ENCODE results near the gene MBOAT7.
"Not testable (repeated sequence)": the region's sequence is repeated elsewhere in the genome, so short reads cannot be mapped to it uniquely, and the experiment has no call there.

The MBOAT7 gene

GRCh38 chr19:54218259-54218658 lies 28.9 kb upstream of the MBOAT7 start:
- ATAC-seq (replicated peaks; ENCODE audit: extremely low read depth, poor library complexity, severe bottlenecking): no peak
- no peak for DNase-seq (ENCODE audit: low spot score in 2 of 2)
- no peak overlapping the region for H3K4me3 Mint-ChIP-seq
- no peaks in the 10 kb centered on the region for H3K9me3 Mint-ChIP-seq
- H3K27ac Mint-ChIP-seq (ENCODE audit: low read depth): no peak overlapping the region
- peaks cover 6% of the 10 kb centered on the region for H3K27me3 Mint-ChIP-seq
- peaks cover 1% of the 10 kb centered on the region for H3K36me3 Mint-ChIP-seq (ENCODE audit: insufficient read depth)
- peaks cover 3% of the 10 kb centered on the region for H3K4me1 Mint-ChIP-seq

- not testable (repeated sequence) for H3K9me3 Mint-ChIP-seq; DNase-seq (ENCODE audit: low spot score in 2 of 2); ATAC-seq (replicated peaks; ENCODE audit: extremely low read depth, poor library complexity, severe bottlenecking); H3K4me1 Mint-ChIP-seq; H3K27me3 Mint-ChIP-seq; H3K4me3 Mint-ChIP-seq; H3K27ac Mint-ChIP-seq (ENCODE audit: low read depth); H3K36me3 Mint-ChIP-seq (ENCODE audit: insufficient read depth)
Measured at GRCh38 chr19:54217517-54218247, 28.3 kb upstream of the MBOAT7 start.

- no peak overlapping the region for H3K27ac Mint-ChIP-seq (ENCODE audit: low read depth)
- H3K4me3 Mint-ChIP-seq: no peak overlapping the region
- H3K4me1 Mint-ChIP-seq: no peaks in the 10 kb centered on the region
- H3K9me3 Mint-ChIP-seq: no peaks in the 10 kb centered on the region
- H3K27me3 Mint-ChIP-seq: no peaks in the 10 kb centered on the region
- H3K36me3 Mint-ChIP-seq (ENCODE audit: insufficient read depth): peaks cover 1% of the 10 kb centered on the region
- DNase-seq (ENCODE audit: low spot score in 2 of 2): no peak
- ATAC-seq (replicated peaks; ENCODE audit: extremely low read depth, poor library complexity, severe bottlenecking): no peak
Measured at GRCh38 chr19:54216869-54217268, 27.5 kb upstream of the MBOAT7 start.

GRCh38 chr19:54214734-54215133 lies 25.4 kb upstream of the MBOAT7 start:
- H3K27me3 Mint-ChIP-seq; ATAC-seq (replicated peaks; ENCODE audit: extremely low read depth, poor library complexity, severe bottlenecking); H3K27ac Mint-ChIP-seq (ENCODE audit: low read depth); H3K36me3 Mint-ChIP-seq (ENCODE audit: insufficient read depth); H3K4me3 Mint-ChIP-seq; H3K9me3 Mint-ChIP-seq; DNase-seq (ENCODE audit: low spot score in 2 of 2): not testable (repeated sequence)
- H3K4me1 Mint-ChIP-seq: peaks cover 15% of the 10 kb centered on the region

GRCh38 chr19:54214217-54214616 lies 24.8 kb upstream of the MBOAT7 start:
- not testable (repeated sequence) for H3K27me3 Mint-ChIP-seq; H3K36me3 Mint-ChIP-seq (ENCODE audit: insufficient read depth); DNase-seq (ENCODE audit: low spot score in 2 of 2); H3K27ac Mint-ChIP-seq (ENCODE audit: low read depth); H3K4me3 Mint-ChIP-seq; ATAC-seq (replicated peaks; ENCODE audit: extremely low read depth, poor library complexity, severe bottlenecking); H3K9me3 Mint-ChIP-seq
- H3K4me1 Mint-ChIP-seq: peaks cover 20% of the 10 kb centered on the region

GRCh38 chr19:54211235-54211634 lies 21.9 kb upstream of the MBOAT7 start:
- H3K27me3 Mint-ChIP-seq: no peaks in the 10 kb centered on the region
- H3K4me1 Mint-ChIP-seq: peaks cover 39% of the 10 kb centered on the region
- peak overlapping the region; percentile 93 for H3K27ac Mint-ChIP-seq (ENCODE audit: low read depth)
- DNase-seq (ENCODE audit: low spot score in 2 of 2): no peak
- H3K4me3 Mint-ChIP-seq: peak overlapping the region; percentile 69
- ATAC-seq (replicated peaks; ENCODE audit: extremely low read depth, poor library complexity, severe bottlenecking): no peak
- H3K9me3 Mint-ChIP-seq: no peaks in the 10 kb centered on the region
- peaks cover 33% of the 10 kb centered on the region for H3K36me3 Mint-ChIP-seq (ENCODE audit: insufficient read depth)

- Mint-ChIP-seq H3K36me3 (ENCODE audit: insufficient read depth) (peaks cover 39% of the 10 kb centered on the region), H3K4me3 (peak overlapping the region; percentile 69), H3K9me3 (no peaks in the 10 kb centered on the region), H3K27me3 (no peaks in the 10 kb centered on the region), H3K27ac (ENCODE audit: low read depth) (peak overlapping the region; percentile 93), H3K4me1 (peaks cover 46% of the 10 kb centered on the region)
- ATAC-seq (replicated peaks; ENCODE audit: extremely low read depth, poor library complexity, severe bottlenecking): no peak
- no peak for DNase-seq (ENCODE audit: low spot score in 2 of 2)
Measured at GRCh38 chr19:54209811-54210494, 20.6 kb upstream of the MBOAT7 start.

- no peaks in the 10 kb centered on the region for H3K27me3 Mint-ChIP-seq
- peak overlapping the region; percentile 69 for H3K4me3 Mint-ChIP-seq
- peaks cover 46% of the 10 kb centered on the region for H3K36me3 Mint-ChIP-seq (ENCODE audit: insufficient read depth)
- peaks cover 53% of the 10 kb centered on the region for H3K4me1 Mint-ChIP-seq
- no peak for ATAC-seq (replicated peaks; ENCODE audit: extremely low read depth, poor library complexity, severe bottlenecking)
- H3K27ac Mint-ChIP-seq (ENCODE audit: low read depth): peak overlapping the region; percentile 93
- H3K9me3 Mint-ChIP-seq: no peaks in the 10 kb centered on the region
- no peak for DNase-seq (ENCODE audit: low spot score in 2 of 2)
Measured at GRCh38 chr19:54209058-54209810, 19.9 kb upstream of the MBOAT7 start.

- H3K9me3 Mint-ChIP-seq: no peaks in the 10 kb centered on the region
- peak overlapping the region; percentile 71 for H3K27ac Mint-ChIP-seq (ENCODE audit: low read depth)
- peaks cover 51% of the 10 kb centered on the region for H3K36me3 Mint-ChIP-seq (ENCODE audit: insufficient read depth)
- peaks cover 58% of the 10 kb centered on the region for H3K4me1 Mint-ChIP-seq
- no peaks in the 10 kb centered on the region for H3K27me3 Mint-ChIP-seq
- no peak for DNase-seq (ENCODE audit: low spot score in 2 of 2)
- peak overlapping the region; percentile 50 for H3K4me3 Mint-ChIP-seq
- no peak for ATAC-seq (replicated peaks; ENCODE audit: extremely low read depth, poor library complexity, severe bottlenecking)
Measured at GRCh38 chr19:54208784-54209057, 19.3 kb upstream of the MBOAT7 start.

GRCh38 chr19:54207983-54208783 lies 18.8 kb upstream of the MBOAT7 start:
- H3K4me1 Mint-ChIP-seq: peaks cover 63% of the 10 kb centered on the region
- no peak for ATAC-seq (replicated peaks; ENCODE audit: extremely low read depth, poor library complexity, severe bottlenecking)
- peak overlapping the region; percentile 50 for H3K4me3 Mint-ChIP-seq
- H3K27ac Mint-ChIP-seq (ENCODE audit: low read depth): peak overlapping the region; percentile 79
- H3K9me3 Mint-ChIP-seq: no peaks in the 10 kb centered on the region
- DNase-seq (ENCODE audit: low spot score in 2 of 2): no peak
- peaks cover 55% of the 10 kb centered on the region for H3K36me3 Mint-ChIP-seq (ENCODE audit: insufficient read depth)
- H3K27me3 Mint-ChIP-seq: no peaks in the 10 kb centered on the region

- peak overlapping the region; percentile 79 for H3K27ac Mint-ChIP-seq (ENCODE audit: low read depth)
- no peaks in the 10 kb centered on the region for H3K9me3 Mint-ChIP-seq
- ATAC-seq (replicated peaks; ENCODE audit: extremely low read depth, poor library complexity, severe bottlenecking) (no peak), DNase-seq (ENCODE audit: low spot score in 2 of 2) (no peak)
- peaks cover 69% of the 10 kb centered on the region for H3K4me1 Mint-ChIP-seq
- H3K36me3 Mint-ChIP-seq (ENCODE audit: insufficient read depth): peaks cover 61% of the 10 kb centered on the region
- no peaks in the 10 kb centered on the region for H3K27me3 Mint-ChIP-seq
- peak overlapping the region; percentile 50 for H3K4me3 Mint-ChIP-seq
Measured at GRCh38 chr19:54207676-54207982, 18.2 kb upstream of the MBOAT7 start.

- Mint-ChIP-seq H3K4me1 (peaks cover 69% of the 10 kb centered on the region), H3K36me3 (ENCODE audit: insufficient read depth) (peaks cover 65% of the 10 kb centered on the region), H3K27ac (ENCODE audit: low read depth) (peak overlapping the region; percentile 79), H3K4me3 (peak overlapping the region; percentile 50)
- ATAC-seq (replicated peaks; ENCODE audit: extremely low read depth, poor library complexity, severe bottlenecking); H3K27me3 Mint-ChIP-seq; DNase-seq (ENCODE audit: low spot score in 2 of 2); H3K9me3 Mint-ChIP-seq: not testable (repeated sequence)
Measured at GRCh38 chr19:54207193-54207592, 17.8 kb upstream of the MBOAT7 start.

Data from central memory CD8-positive, alpha-beta T cell (primary cell).